22Rv1 (cell line): Measurements from ENCODE around the gene APBB2.

Experiments
- CTCF ChIP-seq: fragments of 450-650 bp; IDR thresholded peaks from 2 replicates; pipeline ENCODE4 v1.5.1; 2017; ENCODE audit warnings: mild to moderate bottlenecking
- ZFX ChIP-seq: fragments of 450-650 bp; IDR thresholded peaks from 2 replicates; pipeline ENCODE4 v1.6.1; 2017; ENCODE audit warnings: antibody characterized with exemption, borderline replicate concordance

DNA sequence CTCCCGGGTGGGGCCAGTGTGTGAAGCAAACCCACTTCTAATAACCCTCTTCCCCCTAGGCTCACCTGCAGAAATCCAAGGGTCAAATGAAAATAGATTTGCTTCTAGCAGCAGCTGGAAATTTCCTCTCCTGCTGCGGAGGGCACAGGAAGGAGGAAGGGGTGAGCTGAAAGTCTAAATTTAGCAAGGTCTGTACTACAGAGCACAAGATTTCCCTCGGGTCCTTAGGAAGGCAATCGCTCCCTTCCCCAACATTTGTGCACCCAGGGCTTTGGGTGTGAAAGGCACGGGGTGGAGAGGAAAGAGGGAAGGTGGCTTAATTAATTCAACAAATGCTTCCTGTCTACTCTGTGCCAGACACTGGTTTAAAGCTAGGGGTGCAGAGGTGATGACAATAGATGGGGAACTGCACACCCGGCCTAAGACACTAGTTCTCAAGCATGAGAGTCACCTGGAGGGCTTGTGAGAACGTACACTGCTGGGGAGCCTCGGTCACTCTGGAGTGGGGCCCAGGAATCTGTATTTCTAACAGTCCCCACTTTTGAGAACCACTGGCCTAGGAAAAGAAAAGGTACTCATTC is 260.2 kb downstream of the APBB2 start:
- TF ChIP-seq CTCF (no peak), ZFX (no peak)
